GM19372 (cell line): ENCODE results near the gene IFNE.

Experiments used
- ATAC-seq: cut with Tn5 transposase; IDR thresholded peaks from one replicate; pipeline ENCODE4 v1.9.1; 2021; ENCODE audit warnings: mild to moderate bottlenecking, low read depth, moderate library complexity; ENCODE audit not compliant: unreplicated experiment

IFNE gene

GRCh38 chr9:21482213-21482612, at the start of gene IFNE:
Gene IFNE, minus strand, starts transcription at chr9:21482313. Its CDS starts 619 bp downstream, at chr9:21481694.
- no peak for ATAC-seq

- ATAC-seq, result no peak
Measured at GRCh38 chr9:21528123-21528808, 46.2 kb upstream of the IFNE start.

GRCh38 chr9:21527579-21527978, 45.5 kb upstream of the IFNE start:
- ATAC-seq, result no peak

- no peak for ATAC-seq
Measured at GRCh38 chr9:21525174-21525573, 43.1 kb upstream of the IFNE start.

- ATAC-seq, result no peak
Measured at GRCh38 chr9:21524099-21524830, 42.2 kb upstream of the IFNE start.

GRCh38 chr9:21523021-21524014, 41.2 kb upstream of the IFNE start:
- ATAC-seq, result no peak

GRCh38 chr9:21522348-21522747, 40.2 kb upstream of the IFNE start:
- ATAC-seq, result no peak

- no peak for ATAC-seq
Measured at GRCh38 chr9:21521448-21521847, 39.3 kb upstream of the IFNE start.

- ATAC-seq, result no peak
Measured at GRCh38 chr9:21520501-21521228, 38.6 kb upstream of the IFNE start.

GRCh38 chr9:21519855-21520434, 37.8 kb upstream of the IFNE start:
- ATAC-seq, result no peak

- ATAC-seq, result no peak
Measured at GRCh38 chr9:21516796-21517195, 34.7 kb upstream of the IFNE start.

GRCh38 chr9:21513431-21513830, 31.3 kb upstream of the IFNE start:
- ATAC-seq, result no peak

- ATAC-seq, result no peak
Measured at GRCh38 chr9:21510806-21511205, 28.7 kb upstream of the IFNE start.

- ATAC-seq, result no peak
Measured at GRCh38 chr9:21507483-21507790, 25.3 kb upstream of the IFNE start.

- ATAC-seq, result no peak
Measured at GRCh38 chr9:21506626-21507482, 24.7 kb upstream of the IFNE start.

GRCh38 chr9:21505425-21506179, 23.5 kb upstream of the IFNE start:
- no peak for ATAC-seq

- ATAC-seq, result no peak
Measured at GRCh38 chr9:21504894-21505293, 22.8 kb upstream of the IFNE start.

GRCh38 chr9:21504113-21504512, 22.0 kb upstream of the IFNE start:
- no peak for ATAC-seq
